Measurements from ENCODE around the gene AGPAT4. TPM values are rescaled to one million over a fixed set of nuclear protein-coding genes. Genes with fewer than 3 reads are reported as not detected.

AGPAT4 gene
- polyA plus RNA-seq, 1 experiment, result 3.7 TPM

- POLR2A ChIA-PET, result no interaction called here
Measured at GRCh38 chr6:161246725-161247124, 27.1 kb downstream of the AGPAT4 start.

DNA sequence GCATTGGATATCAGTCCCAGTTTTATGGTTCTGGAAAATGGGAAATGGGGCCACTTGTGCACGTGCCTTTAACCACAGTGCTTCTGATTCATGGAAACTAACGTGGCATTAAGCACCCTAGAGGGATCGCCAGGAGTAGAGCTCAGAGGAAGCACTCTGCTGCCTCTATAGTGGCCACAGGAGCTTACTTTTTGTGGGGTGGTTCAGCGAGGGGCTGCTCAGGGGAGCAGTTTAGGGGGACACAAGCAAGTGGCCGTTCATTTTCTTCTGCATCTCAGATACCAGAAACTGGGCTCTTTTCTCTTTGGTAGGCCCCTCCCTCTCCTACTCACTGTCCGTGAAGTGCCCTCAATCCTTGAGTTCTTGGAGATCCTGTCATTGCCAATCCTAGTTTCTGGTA, 28.5 kb downstream of the AGPAT4 start:
- no peak for TF ChIP-seq CTCF (IDR thresholded peaks at IDR 0.05; ENCODE audit: insufficient read depth, low read depth, low read length)
- no peak for DNase-seq (ENCODE audit: low read depth)
- H3K4me3 ChIP-seq (ENCODE audit: low read depth, low read length), result no peak overlapping the region
- H3K36me3 ChIP-seq (ENCODE audit: control insufficient read depth, insufficient read depth, low read length), result no peaks in the 10 kb centered on the region; the same call in 1 of the 2 replicates
- no peaks in the 10 kb centered on the region for H3K27me3 ChIP-seq (ENCODE audit: control insufficient read depth, insufficient read depth, low read length)
- POLR2A ChIA-PET, result no interaction called here
- CTCF ChIA-PET, result no interaction called here

More at GRCh38 chr6:161246725-161247124, 27.1 kb downstream of the AGPAT4 start:
- CTCF ChIA-PET, result no interaction called here
- no peaks in the 10 kb centered on the region; the same call in 1 of the 2 replicates for H3K36me3 ChIP-seq (ENCODE audit: control insufficient read depth, insufficient read depth, low read length)
- H3K27me3 ChIP-seq (ENCODE audit: control insufficient read depth, insufficient read depth, low read length), result no peaks in the 10 kb centered on the region
- no peak for DNase-seq (ENCODE audit: low read depth)
- no peak overlapping the region for H3K4me3 ChIP-seq (ENCODE audit: low read depth, low read length)
- TF ChIP-seq CTCF (IDR thresholded peaks at IDR 0.05; ENCODE audit: insufficient read depth, low read depth, low read length), result no peak

DNA sequence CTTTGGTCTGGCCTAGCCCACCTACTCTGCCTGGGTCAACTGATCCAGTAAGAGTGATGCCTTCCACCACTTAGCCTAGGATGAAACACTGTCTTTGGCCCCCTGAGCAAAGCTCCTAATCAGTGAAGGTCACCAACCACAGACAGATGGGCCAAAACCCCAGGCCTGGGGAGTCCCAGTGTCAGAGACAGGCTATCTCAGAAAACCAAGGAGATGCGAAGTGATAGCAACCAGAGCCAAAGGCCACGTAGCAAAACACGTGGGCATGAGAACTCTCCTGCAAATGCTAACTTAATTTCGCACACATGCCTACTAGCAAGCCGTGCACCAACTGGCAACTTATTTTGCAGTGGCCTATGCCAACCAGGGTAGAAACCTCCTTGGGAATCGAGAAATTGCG, 29.1 kb downstream of the AGPAT4 start:
- Histone ChIP-seq H3K4me3 (ENCODE audit: low read depth, low read length) (no peak overlapping the region), H3K36me3 (ENCODE audit: control insufficient read depth, insufficient read depth, low read length) (no peaks in the 10 kb centered on the region; the same call in 1 of the 2 replicates), H3K27me3 (ENCODE audit: control insufficient read depth, insufficient read depth, low read length) (no peaks in the 10 kb centered on the region)
- TF ChIP-seq CTCF (IDR thresholded peaks at IDR 0.05; ENCODE audit: insufficient read depth, low read depth, low read length), result no peak
- POLR2A ChIA-PET, result no interaction called here
- CTCF ChIA-PET, result no interaction called here
- DNase-seq (ENCODE audit: low read depth), result no peak

GRCh38 chr6:161242779-161243693, 30.8 kb downstream of the AGPAT4 start:
- no peak for TF ChIP-seq CTCF (IDR thresholded peaks at IDR 0.05; ENCODE audit: insufficient read depth, low read depth, low read length)
- ChIA-PET POLR2A (no interaction called here), CTCF (no interaction called here)
- Histone ChIP-seq H3K4me3 (ENCODE audit: low read depth, low read length) (no peak overlapping the region), H3K36me3 (ENCODE audit: control insufficient read depth, insufficient read depth, low read length) (no peaks in the 10 kb centered on the region; the same call in 1 of the 2 replicates), H3K27me3 (ENCODE audit: control insufficient read depth, insufficient read depth, low read length) (no peaks in the 10 kb centered on the region)
- DNase-seq (ENCODE audit: low read depth), result no peak

DNA sequence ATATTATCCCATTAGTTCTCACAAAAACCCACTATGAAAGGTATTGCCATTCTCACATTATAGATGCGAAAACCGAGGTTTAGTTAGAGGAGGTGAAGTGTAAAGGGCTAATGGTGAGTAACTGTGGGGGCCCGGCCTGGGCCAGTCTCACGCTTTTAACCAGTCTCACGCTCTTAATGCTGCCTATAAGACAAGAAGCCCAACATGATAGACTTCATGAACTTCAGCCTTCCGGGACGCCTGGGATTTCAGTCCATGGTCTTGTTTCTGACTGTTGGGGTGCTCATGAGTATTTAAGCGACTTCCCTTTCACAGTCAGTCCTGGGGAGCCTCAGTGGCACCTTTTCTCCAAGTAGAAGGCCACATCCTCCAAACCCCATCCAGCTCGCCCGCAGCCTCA, 31.7 kb downstream of the AGPAT4 start:
- H3K27me3 ChIP-seq (ENCODE audit: control insufficient read depth, insufficient read depth, low read length), result no peaks in the 10 kb centered on the region
- no peaks in the 10 kb centered on the region; the same call in 1 of the 2 replicates for H3K36me3 ChIP-seq (ENCODE audit: control insufficient read depth, insufficient read depth, low read length)
- no peak for TF ChIP-seq CTCF (IDR thresholded peaks at IDR 0.05; ENCODE audit: insufficient read depth, low read depth, low read length)
- ChIA-PET CTCF (no interaction called here), POLR2A (no interaction called here)
- DNase-seq (ENCODE audit: low read depth), result no peak
- H3K4me3 ChIP-seq (ENCODE audit: low read depth, low read length), result no peak overlapping the region
